ENCODE measurements around the gene CPB2. TPM values are rescaled to one million over a fixed set of nuclear protein-coding genes. Genes with fewer than 3 reads are reported as not detected.

Gene CPB2
- total and polyA plus RNA-seq, 4 donors = not detected

DNA sequence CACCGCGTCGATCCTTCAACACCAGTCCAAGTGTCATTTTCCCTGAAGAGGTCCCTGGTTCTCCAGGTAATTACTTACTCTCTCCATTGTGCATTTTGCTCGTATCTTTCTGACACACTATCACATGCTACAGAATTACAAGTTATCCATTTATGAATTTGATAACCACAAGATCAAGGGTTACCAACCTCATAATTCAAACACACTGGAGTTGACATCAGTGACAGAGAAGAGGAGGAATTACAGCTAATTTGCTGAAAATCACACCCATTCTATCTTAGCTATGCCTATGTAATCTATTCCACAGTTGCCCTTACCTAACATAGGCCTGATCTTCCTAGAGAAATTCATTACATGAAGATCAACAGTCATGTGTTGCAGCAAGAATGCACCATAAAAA, 66.5 kb downstream of the CPB2 start:
- Histone ChIP-seq H3K4me3 (ENCODE audit: low read length in 2 of 2) (no peak overlapping the region), H3K27me3 (ENCODE audit: control insufficient read depth in 1 of 2, insufficient read depth in 2 of 2, low read length in 1 of 2) (no peaks in the 10 kb centered on the region), H3K27ac (ENCODE audit: low read depth in 1 of 2, low read length in 2 of 2) (no peak overlapping the region), H3K9me3 (ENCODE audit: control insufficient read depth, low read length) (no peaks in the 10 kb centered on the region), H3K4me1 (ENCODE audit: control insufficient read depth in 1 of 2, insufficient read depth in 2 of 2, low read length in 2 of 2) (no peaks in the 10 kb centered on the region), H3K36me3 (ENCODE audit: control insufficient read depth in 1 of 2, insufficient read depth in 2 of 2, low read length in 1 of 2) (no peaks in the 10 kb centered on the region)
- ATAC-seq (ENCODE audit: low FRiP score) (no peak), DNase-seq (no peak)
- WGBS, 2 donors = 93 to 98% methylated on average over 4 of the region's 4 CpGs
- intact Hi-C loops (cut with DNase I) = no loop called here

DNA sequence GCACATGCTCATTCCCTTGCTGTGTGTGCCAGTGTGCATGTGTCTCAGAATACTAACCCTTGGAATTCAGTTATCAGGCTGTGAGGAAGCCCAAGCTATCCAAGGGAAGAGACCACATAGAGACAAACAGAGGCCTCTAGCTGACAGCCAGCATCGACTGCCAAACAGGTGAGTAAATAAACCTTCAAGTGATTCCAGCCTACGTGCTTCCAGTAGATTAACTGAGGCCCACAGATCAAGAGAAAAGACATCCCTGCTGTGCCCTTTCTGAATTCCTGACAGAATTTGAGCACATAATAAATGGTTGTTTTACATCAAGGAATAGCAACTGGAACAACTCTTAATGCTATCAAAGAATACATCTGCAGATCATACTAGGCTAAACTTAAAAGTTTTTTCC, 69.8 kb downstream of the CPB2 start:
- no peaks in the 10 kb centered on the region for H3K9me3 ChIP-seq (ENCODE audit: control insufficient read depth, low read length)
- no peak overlapping the region for H3K4me3 ChIP-seq (ENCODE audit: low read length in 2 of 2)
- no peak overlapping the region for H3K27ac ChIP-seq (ENCODE audit: low read depth in 1 of 2, low read length in 2 of 2)
- intact Hi-C loops (cut with DNase I) = no loop called here
- no peak for ATAC-seq (ENCODE audit: low FRiP score)
- no peaks in the 10 kb centered on the region for H3K36me3 ChIP-seq (ENCODE audit: control insufficient read depth in 1 of 2, insufficient read depth in 2 of 2, low read length in 1 of 2)
- DNase-seq = no peak
- no peaks in the 10 kb centered on the region for H3K4me1 ChIP-seq (ENCODE audit: control insufficient read depth in 1 of 2, insufficient read depth in 2 of 2, low read length in 2 of 2)
- WGBS, 2 donors = 68 to 81% methylated on average over 2 of the region's 2 CpGs
- no peaks in the 10 kb centered on the region for H3K27me3 ChIP-seq (ENCODE audit: control insufficient read depth in 1 of 2, insufficient read depth in 2 of 2, low read length in 1 of 2)

DNA sequence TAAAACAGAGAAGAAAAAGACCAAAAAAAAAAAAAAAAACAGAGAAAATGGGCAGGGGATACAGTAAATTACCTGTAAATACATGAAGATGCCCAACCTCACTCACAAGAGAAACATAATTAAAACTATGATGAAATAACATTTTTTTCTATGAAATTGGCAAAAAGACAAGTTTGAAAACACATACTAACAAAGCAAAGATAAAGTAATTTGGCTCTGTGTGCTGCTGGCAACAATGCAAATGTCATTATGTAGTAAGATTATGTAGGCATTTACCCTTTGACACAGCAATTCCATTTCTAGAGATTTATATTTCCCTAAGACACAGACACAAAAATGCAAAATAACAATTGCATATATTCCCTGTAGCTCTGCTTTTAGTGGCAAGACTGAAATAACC, 72.5 kb downstream of the CPB2 start:
- no peak for DNase-seq
- H3K27me3 ChIP-seq (ENCODE audit: control insufficient read depth in 1 of 2, insufficient read depth in 2 of 2, low read length in 1 of 2) = no peaks in the 10 kb centered on the region
- H3K9me3 ChIP-seq (ENCODE audit: control insufficient read depth, low read length) = no peaks in the 10 kb centered on the region
- no peak overlapping the region for H3K4me3 ChIP-seq (ENCODE audit: low read length in 2 of 2)
- intact Hi-C loops (cut with DNase I) = no loop called here
- no peaks in the 10 kb centered on the region for H3K36me3 ChIP-seq (ENCODE audit: control insufficient read depth in 1 of 2, insufficient read depth in 2 of 2, low read length in 1 of 2)
- ATAC-seq (ENCODE audit: low FRiP score) = no peak
- H3K4me1 ChIP-seq (ENCODE audit: control insufficient read depth in 1 of 2, insufficient read depth in 2 of 2, low read length in 2 of 2) = no peaks in the 10 kb centered on the region
- no peak overlapping the region for H3K27ac ChIP-seq (ENCODE audit: low read depth in 1 of 2, low read length in 2 of 2)

DNA sequence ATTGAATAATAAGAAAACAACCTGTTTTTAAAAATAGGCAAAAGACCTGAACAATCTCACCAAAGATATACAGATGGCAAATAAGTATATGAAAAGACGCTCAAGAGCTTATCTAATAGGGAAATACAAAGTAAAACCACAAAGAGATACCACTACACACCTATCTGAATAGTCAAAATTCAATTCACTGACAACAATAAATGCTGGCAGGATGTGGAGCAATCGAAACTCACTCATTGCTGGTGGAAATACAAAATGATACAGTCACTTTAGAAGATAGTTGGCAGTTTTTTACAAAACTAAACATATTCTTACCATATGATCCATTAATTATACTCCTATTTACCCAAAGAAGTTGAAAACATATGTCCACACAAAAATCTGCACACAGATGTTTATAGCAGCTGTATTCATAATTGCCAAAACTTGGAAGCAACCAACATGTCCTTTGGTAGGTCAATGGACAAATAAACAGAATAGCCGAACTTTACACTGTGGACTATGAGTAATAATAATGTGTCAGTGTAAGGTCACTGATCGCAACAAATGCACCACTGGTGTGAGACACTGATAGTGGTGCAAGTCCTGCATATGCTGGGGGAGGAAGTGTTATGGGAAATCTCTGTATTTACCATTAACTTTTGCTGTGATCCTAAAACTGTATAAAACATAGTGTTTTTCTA, 73.1 kb downstream of the CPB2 start:
- ATAC-seq (ENCODE audit: low FRiP score) (no peak), DNase-seq (no peak)
- H3K27me3 ChIP-seq (ENCODE audit: control insufficient read depth in 1 of 2, insufficient read depth in 2 of 2, low read length in 1 of 2) = no peaks in the 10 kb centered on the region
- intact Hi-C loops (cut with DNase I) = no loop called here
- no peak overlapping the region for H3K4me3 ChIP-seq (ENCODE audit: low read length in 2 of 2)
- no peak overlapping the region for H3K27ac ChIP-seq (ENCODE audit: low read depth in 1 of 2, low read length in 2 of 2)
- H3K4me1 ChIP-seq (ENCODE audit: control insufficient read depth in 1 of 2, insufficient read depth in 2 of 2, low read length in 2 of 2) = no peaks in the 10 kb centered on the region
- H3K36me3 ChIP-seq (ENCODE audit: control insufficient read depth in 1 of 2, insufficient read depth in 2 of 2, low read length in 1 of 2) = no peaks in the 10 kb centered on the region
- 94 to 97% methylated on average over 4 of the region's 4 CpGs for WGBS, 2 donors
- H3K9me3 ChIP-seq (ENCODE audit: control insufficient read depth, low read length) = no peaks in the 10 kb centered on the region

- Histone ChIP-seq H3K9me3 (ENCODE audit: control insufficient read depth, low read length) (no peaks in the 10 kb centered on the region), H3K36me3 (ENCODE audit: control insufficient read depth in 1 of 2, insufficient read depth in 2 of 2, low read length in 1 of 2) (no peaks in the 10 kb centered on the region), H3K27me3 (ENCODE audit: control insufficient read depth in 1 of 2, insufficient read depth in 2 of 2, low read length in 1 of 2) (no peaks in the 10 kb centered on the region), H3K4me1 (ENCODE audit: control insufficient read depth in 1 of 2, insufficient read depth in 2 of 2, low read length in 2 of 2) (no peaks in the 10 kb centered on the region), H3K4me3 (ENCODE audit: low read length in 2 of 2) (no peak overlapping the region), H3K27ac (ENCODE audit: low read depth in 1 of 2, low read length in 2 of 2) (no peak overlapping the region)
- ATAC-seq (ENCODE audit: low FRiP score) (no peak), DNase-seq (no peak)
- intact Hi-C loops (cut with DNase I) = no loop called here
- WGBS, 2 donors = 96 to 98% methylated on average over 4 of the region's 4 CpGs
Measured at GRCh38 chr13:46025157-46025556, 79.7 kb downstream of the CPB2 start.

DNA sequence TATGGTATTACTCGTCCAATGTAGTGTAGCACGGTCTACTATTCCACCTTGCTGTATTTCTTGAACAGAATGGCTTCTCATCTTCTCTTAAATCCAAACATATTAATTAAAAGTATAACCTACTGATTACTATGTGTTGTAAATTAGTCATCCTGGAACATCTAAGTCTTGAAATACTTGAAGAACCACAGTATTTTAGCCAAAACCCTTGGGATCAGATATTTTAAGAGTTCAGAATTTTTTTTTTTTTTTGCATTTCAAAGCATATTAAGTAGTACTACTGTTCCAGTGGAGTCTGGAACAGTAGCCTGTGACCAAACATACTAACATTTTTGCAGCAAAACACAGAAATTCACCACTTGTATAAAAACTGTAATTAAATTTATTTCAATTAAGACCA, 82.4 kb downstream of the CPB2 start:
- peaks cover 0 to 3% of the 10 kb centered on the region in 2 donors for H3K36me3 ChIP-seq (ENCODE audit: control insufficient read depth in 1 of 2, insufficient read depth in 2 of 2, low read length in 1 of 2)
- H3K4me1 ChIP-seq (ENCODE audit: control insufficient read depth in 1 of 2, insufficient read depth in 2 of 2, low read length in 2 of 2) = no peaks in the 10 kb centered on the region
- DNase-seq (no peak), ATAC-seq (ENCODE audit: low FRiP score) (no peak)
- intact Hi-C loops (cut with DNase I) = no loop called here
- 76 to 91% methylated on average over 2 of the region's 2 CpGs for WGBS, 2 donors
- no peaks in the 10 kb centered on the region for H3K27me3 ChIP-seq (ENCODE audit: control insufficient read depth in 1 of 2, insufficient read depth in 2 of 2, low read length in 1 of 2)
- no peak overlapping the region for H3K4me3 ChIP-seq (ENCODE audit: low read length in 2 of 2)
- no peaks in the 10 kb centered on the region for H3K9me3 ChIP-seq (ENCODE audit: control insufficient read depth, low read length)
- H3K27ac ChIP-seq (ENCODE audit: low read depth in 1 of 2, low read length in 2 of 2) = no peak overlapping the region

GRCh38 chr13:46016216-46016615, 88.6 kb downstream of the CPB2 start:
- no peaks in the 10 kb centered on the region for H3K27me3 ChIP-seq (ENCODE audit: control insufficient read depth in 1 of 2, insufficient read depth in 2 of 2, low read length in 1 of 2)
- peaks cover 2 to 3% of the 10 kb centered on the region in 2 donors for H3K36me3 ChIP-seq (ENCODE audit: control insufficient read depth in 1 of 2, insufficient read depth in 2 of 2, low read length in 1 of 2)
- no peak for ATAC-seq (ENCODE audit: low FRiP score)
- intact Hi-C loops (cut with DNase I) = no loop called here
- no peak overlapping the region for H3K4me3 ChIP-seq (ENCODE audit: low read length in 2 of 2)
- no peak for DNase-seq
- no peak overlapping the region for H3K27ac ChIP-seq (ENCODE audit: low read depth in 1 of 2, low read length in 2 of 2)
- no peaks in the 10 kb centered on the region for H3K9me3 ChIP-seq (ENCODE audit: control insufficient read depth, low read length)
- no peaks in the 10 kb centered on the region for H3K4me1 ChIP-seq (ENCODE audit: control insufficient read depth in 1 of 2, insufficient read depth in 2 of 2, low read length in 2 of 2)

DNA sequence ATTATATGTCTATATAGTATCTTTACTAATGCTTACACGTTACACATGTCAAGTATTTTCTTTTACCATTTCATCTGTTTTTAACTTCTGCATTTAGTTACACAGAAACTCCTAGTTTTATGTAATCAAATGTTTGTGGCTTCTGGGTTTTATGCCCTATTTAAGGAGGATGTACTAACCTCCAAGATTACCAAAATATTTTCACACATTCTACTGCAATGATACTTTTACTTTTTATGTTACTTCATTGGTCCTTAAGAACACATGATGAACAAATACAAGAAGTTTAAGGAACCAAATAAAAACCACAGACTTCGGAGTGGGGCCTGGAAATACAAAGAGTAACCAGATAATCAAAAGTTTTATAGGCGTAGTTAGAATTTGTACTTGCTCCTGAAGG, 89.5 kb downstream of the CPB2 start:
- intact Hi-C loops (cut with DNase I) = no loop called here
- Histone ChIP-seq H3K27ac (ENCODE audit: low read depth in 1 of 2, low read length in 2 of 2) (no peak overlapping the region), H3K9me3 (ENCODE audit: control insufficient read depth, low read length) (no peaks in the 10 kb centered on the region), H3K4me3 (ENCODE audit: low read length in 2 of 2) (no peak overlapping the region), H3K36me3 (ENCODE audit: control insufficient read depth in 1 of 2, insufficient read depth in 2 of 2, low read length in 1 of 2) (peaks cover 2 to 3% of the 10 kb centered on the region in 2 donors), H3K27me3 (ENCODE audit: control insufficient read depth in 1 of 2, insufficient read depth in 2 of 2, low read length in 1 of 2) (no peaks in the 10 kb centered on the region), H3K4me1 (ENCODE audit: control insufficient read depth in 1 of 2, insufficient read depth in 2 of 2, low read length in 2 of 2) (no peaks in the 10 kb centered on the region)
- no peak for ATAC-seq (ENCODE audit: low FRiP score)
- WGBS, 2 donors = 92 to 94% methylated on average over 3 of the region's 3 CpGs
- no peak for DNase-seq

DNA sequence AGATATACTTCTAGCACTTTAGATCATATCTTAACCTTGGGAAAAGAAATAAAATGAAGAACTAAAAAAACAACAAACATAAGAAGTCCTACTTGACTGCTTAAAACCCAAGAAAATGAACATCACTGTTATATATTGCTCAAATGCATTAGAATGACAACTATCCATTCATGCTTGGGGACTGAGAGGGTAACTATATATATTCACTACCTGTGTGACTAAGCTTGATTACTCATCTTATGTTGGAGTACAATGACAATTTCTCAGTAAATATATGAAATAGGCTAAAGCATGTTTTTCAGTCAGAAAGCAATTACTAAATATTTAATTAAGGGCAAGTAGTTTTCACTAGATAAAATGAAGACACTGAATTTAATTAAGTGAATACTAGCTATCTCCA, 92.4 kb downstream of the CPB2 start:
- intact Hi-C loops (cut with DNase I) = no loop called here
- Histone ChIP-seq H3K27ac (ENCODE audit: low read depth in 1 of 2, low read length in 2 of 2) (no peak overlapping the region), H3K4me1 (ENCODE audit: control insufficient read depth in 1 of 2, insufficient read depth in 2 of 2, low read length in 2 of 2) (no peaks in the 10 kb centered on the region), H3K27me3 (ENCODE audit: control insufficient read depth in 1 of 2, insufficient read depth in 2 of 2, low read length in 1 of 2) (no peaks in the 10 kb centered on the region), H3K9me3 (ENCODE audit: control insufficient read depth, low read length) (no peaks in the 10 kb centered on the region), H3K4me3 (ENCODE audit: low read length in 2 of 2) (no peak overlapping the region), H3K36me3 (ENCODE audit: control insufficient read depth in 1 of 2, insufficient read depth in 2 of 2, low read length in 1 of 2) (peaks cover 0 to 2% of the 10 kb centered on the region in 2 donors)
- ATAC-seq (ENCODE audit: low FRiP score) (no peak), DNase-seq (no peak)
